Mucosa of descending colon (tissue), 3 donors: Measurements from ENCODE around the gene ATOH1. TPM values are rescaled to one million over a fixed set of nuclear protein-coding genes. Genes with fewer than 3 reads are reported as not detected.

Experiments
- ATAC-seq: fragments of 200-7000 bp; cut with Tn5 transposase; one replicate; pipeline ENCODE4 v1.9.1; 2020; ENCODE audit warnings: mild to moderate bottlenecking, moderate library complexity
- DNase-seq, 3 donors: peaks; one replicate each; pipeline ENCODE4 v3.0.0-alpha.2; 2020
- H3K36me3 ChIP-seq: fragments of 200-600 bp; one replicate; pipeline ENCODE4 v1.8.0; 2021; ENCODE audit warnings: low read depth, mild to moderate bottlenecking
- H3K4me1 ChIP-seq: fragments of 200-600 bp; one replicate; pipeline ENCODE4 v1.8.0; 2021; ENCODE audit warnings: low read depth, mild to moderate bottlenecking
- H3K4me3 ChIP-seq: fragments of 200-600 bp; one replicate; pipeline ENCODE4 v1.8.0; 2021; ENCODE audit warnings: mild to moderate bottlenecking
- H3K9me3 ChIP-seq: fragments of 200-600 bp; one replicate; pipeline ENCODE4 v1.8.0; 2021; ENCODE audit warnings: mild to moderate bottlenecking
- CTCF ChIP-seq: fragments of 200-600 bp; IDR thresholded peaks from one replicate; pipeline ENCODE4 v1.8.0; 2022; ENCODE audit warnings: antibody characterized with exemption, mild to moderate bottlenecking
- intact Hi-C, 2 donors: fragments of 100-400 bp; cut with DNase I in 1 of 2; cut with micrococcal nuclease in 1 of 2; formaldehyde crosslinking; loops; one replicate each; pipeline versions ENCODE4 v1.11.0 to v1.11.1; 2022; cut with DNase I, micrococcal nuclease
- total RNA-seq, 3 donors: library from RNA; stranded (reverse); fragmentation: NEBNext Ultra II Directional in 2 of 3; extraction: Animal tissue kit (Norgen Biotek cat#: 25700) in 2 of 3; gene quantifications; one replicate each; pipeline versions ENCODE4 v1.2.1 to v1.2.4, GENCODE V29; 2021 to 2023
- donor health status: DM: no; HTN: no; CAD: no; lungs with moderate emphysema.
- donor health status: DM: no; HTN: no; CAD: no.
- donor health status: DM: no; HTN: yes; CAD: no.

ATOH1 gene
- total RNA-seq, 3 donors from 2014 or later = 14.0 to 75.1 (median 43.9) TPM

GRCh38 chr4:93828995-93829819 lies 654 bp downstream of the ATOH1 start:
- intact Hi-C loops = no loop called here
- TF ChIP-seq CTCF = no peak
- peak; percentile 60 for ATAC-seq
- Histone ChIP-seq H3K36me3 (no peaks in the 10 kb centered on the region), H3K4me3 (peak overlapping the region; percentile 1), H3K4me1 (peaks cover 21% of the 10 kb centered on the region), H3K9me3 (no peaks in the 10 kb centered on the region)
- peak; percentile 55 to 67 (median 62) for DNase-seq

GRCh38 chr4:93829820-93830687 lies 1.5 kb downstream of the ATOH1 start:
- no peak for TF ChIP-seq CTCF
- H3K4me1 ChIP-seq = peaks cover 21% of the 10 kb centered on the region
- H3K4me3 ChIP-seq = peak overlapping the region; percentile 1
- ATAC-seq (no peak), DNase-seq (no peak)
- intact Hi-C loops = no loop called here
- H3K36me3 ChIP-seq = no peaks in the 10 kb centered on the region
- H3K9me3 ChIP-seq = no peaks in the 10 kb centered on the region

GRCh38 chr4:93831716-93832496 lies 3.4 kb downstream of the ATOH1 start:
- no peak for TF ChIP-seq CTCF
- Histone ChIP-seq H3K4me3 (no peak overlapping the region), H3K9me3 (no peaks in the 10 kb centered on the region), H3K4me1 (peaks cover 21% of the 10 kb centered on the region), H3K36me3 (no peaks in the 10 kb centered on the region)
- peak in 2 of 3 donors; percentile 42 to 44 for DNase-seq
- ATAC-seq = peak; percentile 14
- intact Hi-C loops = no loop called here

GRCh38 chr4:93834249-93835066 lies 5.9 kb downstream of the ATOH1 start:
- DNase-seq = no peak
- H3K4me1 ChIP-seq = peaks cover 3% of the 10 kb centered on the region
- no peak for ATAC-seq

More at GRCh38 chr4:93834249-93835066, 5.9 kb downstream of the ATOH1 start:
- TF ChIP-seq CTCF = no peak
- Histone ChIP-seq H3K9me3 (no peaks in the 10 kb centered on the region), H3K36me3 (no peaks in the 10 kb centered on the region), H3K4me3 (no peak overlapping the region)
- intact Hi-C loops = no loop called here
